Spleen (tissue), 7 donors: ENCODE results near the gene SLAMF9.

Source experiments
- POLR2A ChIP-seq, 3 donors: fragments of 450-650 bp; IDR thresholded peaks; one replicate each; pipeline ENCODE4 v1.5.1; 2017; ENCODE audit warnings: antibody characterized with exemption in 3 of 3, mild to moderate bottlenecking in 1 of 3
- TF ChIP-seq, protein P1 (sequence below), 11 experiments: fragments of 200-600 bp in 7 of 11; fragments of 450-650 bp in 4 of 11; sonication (generic) in 4 of 11; IDR thresholded peaks in 8 of 11; conservative IDR thresholded peaks in 3 of 11; 1 replicate in 7 of 11; 2 replicates in 4 of 11; pipeline versions ENCODE4 v1.4.0 to v1.8.0; 2016 to 2021; ENCODE audit warnings: antibody characterized with exemption in 11 of 11, inconsistent platforms in 4 of 11, mild to moderate bottlenecking in 1 of 11
- donor health status: DM: no; HTN: no; CAD: no; lungs with moderate emphysema.
- donor health status: DM: no; HTN: no; CAD: no.
- donor health status: DM: no; HTN: no; CAD: no.

DNA sequence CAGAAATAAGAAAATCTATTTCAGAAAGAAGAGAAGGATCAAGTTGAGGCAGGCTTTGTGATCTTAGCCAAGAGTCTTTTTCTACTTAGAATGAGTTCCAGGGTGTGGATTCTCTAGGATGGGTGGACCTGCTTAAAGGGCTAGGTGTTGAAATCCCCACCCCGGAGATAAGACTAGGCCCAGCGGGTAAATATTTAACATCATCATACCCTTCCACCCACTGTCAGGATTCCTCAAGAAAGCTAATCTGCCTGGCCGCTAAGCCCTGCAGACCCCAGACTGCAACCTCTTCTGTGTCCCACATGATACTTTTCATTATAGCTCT is 14.4 kb downstream of the SLAMF9 start:
- TF ChIP-seq, protein P1, sequence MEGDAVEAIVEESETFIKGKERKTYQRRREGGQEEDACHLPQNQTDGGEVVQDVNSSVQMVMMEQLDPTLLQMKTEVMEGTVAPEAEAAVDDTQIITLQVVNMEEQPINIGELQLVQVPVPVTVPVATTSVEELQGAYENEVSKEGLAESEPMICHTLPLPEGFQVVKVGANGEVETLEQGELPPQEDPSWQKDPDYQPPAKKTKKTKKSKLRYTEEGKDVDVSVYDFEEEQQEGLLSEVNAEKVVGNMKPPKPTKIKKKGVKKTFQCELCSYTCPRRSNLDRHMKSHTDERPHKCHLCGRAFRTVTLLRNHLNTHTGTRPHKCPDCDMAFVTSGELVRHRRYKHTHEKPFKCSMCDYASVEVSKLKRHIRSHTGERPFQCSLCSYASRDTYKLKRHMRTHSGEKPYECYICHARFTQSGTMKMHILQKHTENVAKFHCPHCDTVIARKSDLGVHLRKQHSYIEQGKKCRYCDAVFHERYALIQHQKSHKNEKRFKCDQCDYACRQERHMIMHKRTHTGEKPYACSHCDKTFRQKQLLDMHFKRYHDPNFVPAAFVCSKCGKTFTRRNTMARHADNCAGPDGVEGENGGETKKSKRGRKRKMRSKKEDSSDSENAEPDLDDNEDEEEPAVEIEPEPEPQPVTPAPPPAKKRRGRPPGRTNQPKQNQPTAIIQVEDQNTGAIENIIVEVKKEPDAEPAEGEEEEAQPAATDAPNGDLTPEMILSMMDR (IDR thresholded peaks at IDR 0.05 in 8 of 11, conservative IDR thresholded peaks at IDR 0.05 in 3 of 11): no peak
- TF ChIP-seq POLR2A (IDR thresholded peaks at IDR 0.05): no peak
